Measurements from ENCODE around the gene NTM.

Gene NTM

DNA sequence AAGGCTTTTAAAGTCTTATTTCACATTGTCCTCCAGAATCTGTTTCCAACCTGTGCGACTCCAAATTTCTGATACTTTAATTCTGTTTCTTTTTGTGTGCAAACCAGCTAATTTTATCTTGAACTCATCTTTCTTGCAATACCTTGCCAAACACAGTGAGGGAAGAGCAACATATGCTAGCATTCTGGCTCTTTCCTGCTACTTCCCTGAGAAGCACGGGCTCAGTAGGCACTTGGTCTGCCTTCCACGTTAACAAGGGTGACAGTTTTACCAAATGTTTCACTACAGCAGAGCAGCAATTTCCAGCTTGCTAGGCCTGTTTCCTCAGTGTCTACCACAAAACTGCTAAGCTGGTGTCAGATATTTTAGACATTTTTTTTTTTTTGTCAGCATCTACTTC, 405.8 kb downstream of the NTM start:
- CTCF ChIA-PET: interaction anchor here (2.1 kb wide), 1 partner anchor 92 kb away, joined by 6 read pairs; no protein-coding TSS in a partner anchor
- TF ChIP-seq, protein P1, sequence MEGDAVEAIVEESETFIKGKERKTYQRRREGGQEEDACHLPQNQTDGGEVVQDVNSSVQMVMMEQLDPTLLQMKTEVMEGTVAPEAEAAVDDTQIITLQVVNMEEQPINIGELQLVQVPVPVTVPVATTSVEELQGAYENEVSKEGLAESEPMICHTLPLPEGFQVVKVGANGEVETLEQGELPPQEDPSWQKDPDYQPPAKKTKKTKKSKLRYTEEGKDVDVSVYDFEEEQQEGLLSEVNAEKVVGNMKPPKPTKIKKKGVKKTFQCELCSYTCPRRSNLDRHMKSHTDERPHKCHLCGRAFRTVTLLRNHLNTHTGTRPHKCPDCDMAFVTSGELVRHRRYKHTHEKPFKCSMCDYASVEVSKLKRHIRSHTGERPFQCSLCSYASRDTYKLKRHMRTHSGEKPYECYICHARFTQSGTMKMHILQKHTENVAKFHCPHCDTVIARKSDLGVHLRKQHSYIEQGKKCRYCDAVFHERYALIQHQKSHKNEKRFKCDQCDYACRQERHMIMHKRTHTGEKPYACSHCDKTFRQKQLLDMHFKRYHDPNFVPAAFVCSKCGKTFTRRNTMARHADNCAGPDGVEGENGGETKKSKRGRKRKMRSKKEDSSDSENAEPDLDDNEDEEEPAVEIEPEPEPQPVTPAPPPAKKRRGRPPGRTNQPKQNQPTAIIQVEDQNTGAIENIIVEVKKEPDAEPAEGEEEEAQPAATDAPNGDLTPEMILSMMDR (tag by site-specific recombination; IDR thresholded peaks at IDR 0.05): no peak
- TF ChIP-seq ZNF473 (tag by site-specific recombination; IDR thresholded peaks at IDR 0.05) (no peak), SETDB1 (IDR thresholded peaks at IDR 0.05; ENCODE audit: insufficient read length, low read length) (no peak), ZNF701 (tag by site-specific recombination; IDR thresholded peaks at IDR 0.05) (no peak), GLI2 (tag by site-specific recombination; IDR thresholded peaks at IDR 0.05; ENCODE audit: borderline replicate concordance, low read depth) (no peak), ZNF184 (tag by site-specific recombination; IDR thresholded peaks at IDR 0.05) (no peak), ZNF274 (IDR thresholded peaks at IDR 0.05; ENCODE audit: low read length) (no peak), ZNF274 (tag by site-specific recombination; IDR thresholded peaks at IDR 0.05; ENCODE audit: borderline replicate concordance) (no peak), ZEB2 (tag by site-specific recombination; IDR thresholded peaks at IDR 0.05) (no peak), ZNF266 (tag by site-specific recombination; IDR thresholded peaks at IDR 0.05; ENCODE audit: low read depth) (no peak), ZNF311 (tag by site-specific recombination; IDR thresholded peaks at IDR 0.05; ENCODE audit: borderline replicate concordance) (no peak), ZSCAN23 (tag by site-specific recombination; IDR thresholded peaks at IDR 0.05) (no peak), ZNF837 (tag by site-specific recombination; IDR thresholded peaks at IDR 0.05) (no peak), ZNF37A (tag by site-specific recombination; IDR thresholded peaks at IDR 0.05) (no peak)
- TF ChIP-seq, protein P2, sequence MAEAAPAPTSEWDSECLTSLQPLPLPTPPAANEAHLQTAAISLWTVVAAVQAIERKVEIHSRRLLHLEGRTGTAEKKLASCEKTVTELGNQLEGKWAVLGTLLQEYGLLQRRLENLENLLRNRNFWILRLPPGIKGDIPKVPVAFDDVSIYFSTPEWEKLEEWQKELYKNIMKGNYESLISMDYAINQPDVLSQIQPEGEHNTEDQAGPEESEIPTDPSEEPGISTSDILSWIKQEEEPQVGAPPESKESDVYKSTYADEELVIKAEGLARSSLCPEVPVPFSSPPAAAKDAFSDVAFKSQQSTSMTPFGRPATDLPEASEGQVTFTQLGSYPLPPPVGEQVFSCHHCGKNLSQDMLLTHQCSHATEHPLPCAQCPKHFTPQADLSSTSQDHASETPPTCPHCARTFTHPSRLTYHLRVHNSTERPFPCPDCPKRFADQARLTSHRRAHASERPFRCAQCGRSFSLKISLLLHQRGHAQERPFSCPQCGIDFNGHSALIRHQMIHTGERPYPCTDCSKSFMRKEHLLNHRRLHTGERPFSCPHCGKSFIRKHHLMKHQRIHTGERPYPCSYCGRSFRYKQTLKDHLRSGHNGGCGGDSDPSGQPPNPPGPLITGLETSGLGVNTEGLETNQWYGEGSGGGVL (tag by site-specific recombination; IDR thresholded peaks at IDR 0.05): no peak
- TF ChIP-seq, protein P3, sequence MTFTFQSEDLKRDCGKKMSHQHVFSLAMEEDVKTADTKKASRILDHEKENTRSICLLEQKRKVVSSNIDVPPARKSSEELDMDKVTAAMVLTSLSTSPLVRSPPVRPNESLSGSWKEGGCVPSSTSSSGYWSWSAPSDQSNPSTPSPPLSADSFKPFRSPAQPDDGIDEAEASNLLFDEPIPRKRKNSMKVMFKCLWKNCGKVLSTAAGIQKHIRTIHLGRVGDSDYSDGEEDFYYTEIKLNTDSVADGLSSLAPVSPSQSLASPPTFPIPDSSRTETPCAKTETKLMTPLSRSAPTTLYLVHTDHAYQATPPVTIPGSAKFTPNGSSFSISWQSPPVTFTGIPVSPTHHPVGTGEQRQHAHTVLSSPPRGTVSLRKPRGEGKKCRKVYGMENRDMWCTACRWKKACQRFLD (tag by site-specific recombination; IDR thresholded peaks at IDR 0.05): no peak
- TF ChIP-seq, protein P4, sequence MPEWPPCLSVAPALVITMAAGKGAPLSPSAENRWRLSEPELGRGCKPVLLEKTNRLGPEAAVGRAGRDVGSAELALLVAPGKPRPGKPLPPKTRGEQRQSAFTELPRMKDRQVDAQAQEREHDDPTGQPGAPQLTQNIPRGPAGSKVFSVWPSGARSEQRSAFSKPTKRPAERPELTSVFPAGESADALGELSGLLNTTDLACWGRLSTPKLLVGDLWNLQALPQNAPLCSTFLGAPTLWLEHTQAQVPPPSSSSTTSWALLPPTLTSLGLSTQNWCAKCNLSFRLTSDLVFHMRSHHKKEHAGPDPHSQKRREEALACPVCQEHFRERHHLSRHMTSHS (tag by site-specific recombination; IDR thresholded peaks at IDR 0.05): no peak
- no peaks in the 10 kb centered on the region for H3K9me3 ChIP-seq (ENCODE audit: control insufficient read depth, insufficient read depth, low read depth, low read length)

DNA sequence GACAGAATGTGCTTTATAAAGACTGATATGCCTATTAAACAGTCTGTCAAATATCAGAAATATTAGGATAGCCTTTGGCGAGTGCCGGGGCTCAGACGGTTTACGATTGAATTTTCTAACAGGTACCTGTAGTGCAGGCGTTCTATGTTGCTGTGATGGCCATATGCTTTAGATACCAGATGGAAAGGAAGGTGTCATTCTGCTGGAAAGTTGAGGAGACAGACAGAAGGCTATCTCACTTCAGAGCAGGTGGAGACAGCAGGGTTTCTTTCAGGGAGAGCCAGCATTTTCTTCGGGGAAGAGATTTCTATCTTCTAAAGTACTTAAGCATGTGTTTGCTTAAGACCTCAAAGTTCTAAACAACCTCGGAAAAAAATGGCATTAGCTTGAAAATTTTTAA, 415.4 kb downstream of the NTM start:
- Histone ChIP-seq H3K27ac (ENCODE audit: extremely low read depth, low read depth, low read length) (no peak overlapping the region), H3K4me1 (ENCODE audit: control insufficient read depth, insufficient read depth, low read length) (no peaks in the 10 kb centered on the region), H3K9me3 (ENCODE audit: control insufficient read depth, insufficient read depth, low read depth, low read length) (no peaks in the 10 kb centered on the region), H3K4me3 (ENCODE audit: low read depth, low read length) (no peak overlapping the region), H3K36me3 (ENCODE audit: control insufficient read depth in 2 of 2, insufficient read depth in 1 of 2, low read length in 2 of 2) (no peaks in the 10 kb centered on the region)
- TF ChIP-seq ZNF394 (tag by site-specific recombination; IDR thresholded peaks at IDR 0.05; ENCODE audit: borderline replicate concordance): no peak
- TF ChIP-seq BCL11A (tag by site-specific recombination; IDR thresholded peaks at IDR 0.05; ENCODE audit: low read depth): no peak
- no peak for TF ChIP-seq YY2 (tag by site-specific recombination; IDR thresholded peaks at IDR 0.05)
- TF ChIP-seq ZNF473 (tag by site-specific recombination; IDR thresholded peaks at IDR 0.05): no peak
- TF ChIP-seq RBAK (tag by site-specific recombination; IDR thresholded peaks at IDR 0.05): no peak
- TF ChIP-seq GLIS2 (tag by site-specific recombination; IDR thresholded peaks at IDR 0.05): no peak
- TF ChIP-seq ZNF239 (tag by site-specific recombination; IDR thresholded peaks at IDR 0.05): no peak
- TF ChIP-seq, protein P5, sequence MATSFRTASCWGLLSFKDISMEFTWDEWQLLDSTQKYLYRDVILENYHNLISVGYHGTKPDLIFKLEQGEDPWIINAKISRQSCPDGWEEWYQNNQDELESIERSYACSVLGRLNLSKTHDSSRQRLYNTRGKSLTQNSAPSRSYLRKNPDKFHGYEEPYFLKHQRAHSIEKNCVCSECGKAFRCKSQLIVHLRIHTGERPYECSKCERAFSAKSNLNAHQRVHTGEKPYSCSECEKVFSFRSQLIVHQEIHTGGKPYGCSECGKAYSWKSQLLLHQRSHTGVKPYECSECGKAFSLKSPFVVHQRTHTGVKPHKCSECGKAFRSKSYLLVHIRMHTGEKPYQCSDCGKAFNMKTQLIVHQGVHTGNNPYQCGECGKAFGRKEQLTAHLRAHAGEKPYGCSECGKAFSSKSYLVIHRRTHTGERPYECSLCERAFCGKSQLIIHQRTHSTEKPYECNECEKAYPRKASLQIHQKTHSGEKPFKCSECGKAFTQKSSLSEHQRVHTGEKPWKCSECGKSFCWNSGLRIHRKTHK (tag by site-specific recombination; IDR thresholded peaks at IDR 0.05): no peak
- TF ChIP-seq ZNF223 (tag by site-specific recombination; IDR thresholded peaks at IDR 0.05): no peak
- ChIA-PET POLR2A (no interaction called here), CTCF (no interaction called here)

More for the DNA sequence above, 405.8 kb downstream of the NTM start:
- no peak overlapping the region for H3K4me3 ChIP-seq (ENCODE audit: low read depth, low read length)
- POLR2A ChIA-PET: no interaction called here
- no peak overlapping the region for H3K27ac ChIP-seq (ENCODE audit: extremely low read depth, low read depth, low read length)
- H3K36me3 ChIP-seq (ENCODE audit: control insufficient read depth in 2 of 2, insufficient read depth in 1 of 2, low read length in 2 of 2): no peaks in the 10 kb centered on the region
- no peaks in the 10 kb centered on the region for H3K4me1 ChIP-seq (ENCODE audit: control insufficient read depth, insufficient read depth, low read length)

Data from HEK293 (cell line).